Kidney epithelial cell (primary cell): ENCODE results near the gene NRG3. TPM values are rescaled to one million over a fixed set of nuclear protein-coding genes. Genes with fewer than 3 reads are reported as not detected.

ENCODE experiments used
- DNase-seq: peaks from one replicate; pipeline ENCODE4 v3.0.0-alpha.2; 2010; ENCODE audit warnings: low read depth
- H3K27me3 ChIP-seq: 2 replicates; pipeline ENCODE4 v1.6.0; 2011; ENCODE audit warnings: low read length; ENCODE audit not compliant: control insufficient read depth, insufficient read depth
- H3K36me3 ChIP-seq: 2 replicates; pipeline ENCODE4 v1.5.1; 2011; ENCODE audit warnings: low read length; ENCODE audit not compliant: control insufficient read depth, insufficient read depth
- H3K4me3 ChIP-seq: 2 replicates; pipeline ENCODE4 v1.5.1; 2011; ENCODE audit warnings: low read depth, mild to moderate bottlenecking, control low read depth, low read length
- total RNA-seq: library from RNA; depleted of rRNA; stranded (reverse); fragments of >200 nt; gene quantifications from 2 replicates; pipeline ENCODE4 v1.2.3, GENCODE V29; 2015
- TF ChIP-seq, protein P1 (sequence below): IDR thresholded peaks from 2 replicates; pipeline ENCODE4 v1.5.1; 2011; ENCODE audit warnings: mild to moderate bottlenecking, moderate library complexity, low read length, control low read depth, inconsistent platforms; ENCODE audit not compliant: insufficient read depth, poor library complexity, severe bottlenecking

Gene NRG3
- total RNA-seq, 1 donor from 2014 or later: 10.2 TPM

DNA sequence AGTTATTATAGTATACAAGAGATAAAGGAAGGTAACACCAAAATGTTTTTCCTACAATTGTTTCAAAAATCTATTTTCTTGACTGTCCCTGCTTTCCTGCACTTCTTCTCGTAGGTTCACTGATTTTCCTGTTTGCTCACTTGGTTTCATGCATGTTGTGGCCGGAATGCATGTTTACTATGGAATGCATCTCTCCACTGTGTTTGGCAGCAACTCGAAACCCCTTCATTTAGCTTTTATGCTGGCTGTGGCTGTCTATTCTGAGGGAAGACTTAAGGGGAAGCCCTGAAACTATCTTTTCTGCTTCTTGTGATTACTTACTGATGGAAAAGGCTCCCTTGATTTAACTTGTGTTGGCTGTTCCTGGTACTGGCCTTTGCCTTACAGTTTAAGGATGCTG is 120.3 kb downstream of the NRG3 start:
- DNase-seq: no peak

DNA sequence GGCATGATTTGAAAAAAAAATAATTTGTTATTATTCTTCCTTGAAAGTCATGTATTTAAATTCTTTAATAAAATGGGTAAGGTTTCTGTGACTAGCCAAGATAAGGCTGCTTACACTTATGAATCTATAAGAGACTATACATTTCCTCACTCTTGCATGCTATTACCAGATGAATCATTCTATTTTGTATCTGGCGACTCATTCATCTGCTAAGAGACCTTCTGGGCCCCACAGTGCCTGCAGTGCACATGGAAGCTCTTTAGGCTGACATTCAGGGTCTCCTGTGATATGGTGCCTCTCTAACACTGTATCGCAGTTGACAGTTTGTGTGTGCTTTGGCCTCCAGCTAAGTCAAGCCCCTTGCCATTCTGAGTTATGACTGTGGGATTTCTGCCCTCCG is 121.9 kb downstream of the NRG3 start:
- no peak overlapping the region for H3K4me3 ChIP-seq
- no peaks in the 10 kb centered on the region for H3K36me3 ChIP-seq
- H3K27me3 ChIP-seq: no peaks in the 10 kb centered on the region
- DNase-seq: no peak
- TF ChIP-seq, protein P1, sequence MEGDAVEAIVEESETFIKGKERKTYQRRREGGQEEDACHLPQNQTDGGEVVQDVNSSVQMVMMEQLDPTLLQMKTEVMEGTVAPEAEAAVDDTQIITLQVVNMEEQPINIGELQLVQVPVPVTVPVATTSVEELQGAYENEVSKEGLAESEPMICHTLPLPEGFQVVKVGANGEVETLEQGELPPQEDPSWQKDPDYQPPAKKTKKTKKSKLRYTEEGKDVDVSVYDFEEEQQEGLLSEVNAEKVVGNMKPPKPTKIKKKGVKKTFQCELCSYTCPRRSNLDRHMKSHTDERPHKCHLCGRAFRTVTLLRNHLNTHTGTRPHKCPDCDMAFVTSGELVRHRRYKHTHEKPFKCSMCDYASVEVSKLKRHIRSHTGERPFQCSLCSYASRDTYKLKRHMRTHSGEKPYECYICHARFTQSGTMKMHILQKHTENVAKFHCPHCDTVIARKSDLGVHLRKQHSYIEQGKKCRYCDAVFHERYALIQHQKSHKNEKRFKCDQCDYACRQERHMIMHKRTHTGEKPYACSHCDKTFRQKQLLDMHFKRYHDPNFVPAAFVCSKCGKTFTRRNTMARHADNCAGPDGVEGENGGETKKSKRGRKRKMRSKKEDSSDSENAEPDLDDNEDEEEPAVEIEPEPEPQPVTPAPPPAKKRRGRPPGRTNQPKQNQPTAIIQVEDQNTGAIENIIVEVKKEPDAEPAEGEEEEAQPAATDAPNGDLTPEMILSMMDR: no peak

More for the DNA sequence above, 120.3 kb downstream of the NRG3 start:
- no peaks in the 10 kb centered on the region for H3K36me3 ChIP-seq
- TF ChIP-seq, protein P1: no peak
- no peaks in the 10 kb centered on the region for H3K27me3 ChIP-seq
- H3K4me3 ChIP-seq: no peak overlapping the region

DNA sequence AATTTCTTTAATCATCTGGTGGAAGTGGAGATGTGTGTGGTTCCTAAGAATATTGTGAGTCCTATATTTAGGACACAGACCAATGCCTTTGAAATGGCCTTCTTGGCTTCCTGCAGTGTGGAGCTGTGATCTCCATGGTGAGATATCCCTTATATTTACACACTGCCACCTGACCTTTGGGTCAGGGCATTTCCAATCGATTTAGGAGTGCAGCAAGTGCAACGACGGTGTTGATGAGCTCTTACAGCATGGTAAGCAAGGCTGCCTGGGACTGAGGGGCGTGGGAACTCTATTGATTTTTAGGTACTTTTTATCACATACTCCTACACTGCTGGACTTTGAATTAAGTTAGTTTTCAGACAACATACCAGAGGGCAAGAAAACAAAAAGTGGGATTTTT is 146.0 kb downstream of the NRG3 start:
- TF ChIP-seq, protein P1: no peak
- no peak for DNase-seq
- no peaks in the 10 kb centered on the region for H3K27me3 ChIP-seq
- H3K36me3 ChIP-seq: no peaks in the 10 kb centered on the region
- no peak overlapping the region for H3K4me3 ChIP-seq

DNA sequence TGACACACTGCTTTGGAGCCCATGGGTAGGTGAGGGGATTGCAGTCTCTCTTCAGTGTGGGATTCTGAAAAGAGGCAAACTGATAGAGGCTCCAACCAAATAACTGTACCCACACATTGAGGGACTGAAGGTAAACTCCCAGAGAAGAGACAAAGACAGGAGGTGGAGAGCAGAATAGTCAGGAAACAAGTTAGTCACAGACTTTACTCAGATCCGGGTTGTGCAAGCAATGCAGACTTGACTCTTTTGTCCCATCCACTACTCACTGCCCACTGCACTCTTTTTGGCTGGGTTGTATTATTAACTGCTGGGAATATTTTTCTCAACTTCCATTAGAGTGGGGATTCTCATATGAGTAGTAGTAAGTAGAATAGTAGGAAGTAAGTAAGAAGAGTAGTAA is 152.7 kb downstream of the NRG3 start:
- Histone ChIP-seq H3K36me3 (no peaks in the 10 kb centered on the region), H3K4me3 (no peak overlapping the region)

DNA sequence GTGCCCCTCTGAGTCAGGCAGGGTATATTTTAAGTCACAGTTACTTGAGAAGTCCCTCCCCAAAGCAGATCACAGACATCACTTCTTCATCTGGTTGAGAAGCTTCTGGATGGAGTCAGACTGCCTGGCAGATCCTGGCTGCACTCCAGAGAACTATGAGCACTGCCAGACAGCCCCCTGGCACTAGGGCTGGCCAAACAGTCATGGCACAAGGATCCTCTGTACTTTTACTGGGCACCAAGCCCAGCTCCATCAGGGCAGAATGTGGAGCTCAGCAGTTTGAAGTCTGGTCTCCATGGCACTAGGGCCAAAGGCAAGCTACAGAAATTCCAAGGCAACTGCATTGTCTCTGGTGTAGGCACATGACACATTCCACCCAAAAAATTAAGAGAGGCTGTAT is 162.1 kb downstream of the NRG3 start:
- Histone ChIP-seq H3K36me3 (no peaks in the 10 kb centered on the region), H3K4me3 (no peak overlapping the region), H3K27me3 (no peaks in the 10 kb centered on the region)
- TF ChIP-seq, protein P1: no peak
- no peak for DNase-seq

More for the DNA sequence above, 152.7 kb downstream of the NRG3 start:
- no peak for DNase-seq
- TF ChIP-seq, protein P1: no peak
- no peaks in the 10 kb centered on the region for H3K27me3 ChIP-seq

DNA sequence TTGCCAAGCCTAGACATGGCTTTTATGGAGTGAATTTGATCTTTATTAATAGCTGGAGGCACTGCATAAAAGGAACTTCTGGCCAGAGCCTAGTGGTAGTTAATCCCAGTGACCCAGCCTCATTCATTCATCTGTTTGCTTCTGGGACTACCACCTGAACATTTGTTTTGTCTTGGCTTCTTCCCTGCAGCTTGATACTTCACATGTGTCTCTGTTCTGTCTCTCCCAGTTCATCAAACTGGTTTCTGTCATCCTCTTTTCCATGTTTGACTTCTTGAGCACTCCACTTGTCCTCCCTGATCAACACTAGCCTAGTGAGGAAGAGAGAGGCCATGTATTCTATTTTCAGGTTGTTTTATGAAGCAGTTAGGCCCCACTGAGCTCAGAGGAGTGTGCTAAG is 163.6 kb downstream of the NRG3 start:
- H3K36me3 ChIP-seq: no peaks in the 10 kb centered on the region
- DNase-seq: no peak
- TF ChIP-seq, protein P1: no peak
- H3K27me3 ChIP-seq: no peaks in the 10 kb centered on the region
- H3K4me3 ChIP-seq: no peak overlapping the region
